GM12874 (cell line): ENCODE measurements around the gene CYRIA.

Experiments used
- TF ChIP-seq, protein P1 (sequence below): IDR thresholded peaks from 2 replicates; pipeline ENCODE4 v1.5.1; 2011; ENCODE audit warnings: low read depth, mild to moderate bottlenecking, control low read depth, low read length, moderate library complexity; ENCODE audit not compliant: insufficient read depth

The CYRIA gene

GRCh38 chr2:16661936-16662839 is 3.4 kb downstream of the CYRIA start:
- TF ChIP-seq, protein P1, sequence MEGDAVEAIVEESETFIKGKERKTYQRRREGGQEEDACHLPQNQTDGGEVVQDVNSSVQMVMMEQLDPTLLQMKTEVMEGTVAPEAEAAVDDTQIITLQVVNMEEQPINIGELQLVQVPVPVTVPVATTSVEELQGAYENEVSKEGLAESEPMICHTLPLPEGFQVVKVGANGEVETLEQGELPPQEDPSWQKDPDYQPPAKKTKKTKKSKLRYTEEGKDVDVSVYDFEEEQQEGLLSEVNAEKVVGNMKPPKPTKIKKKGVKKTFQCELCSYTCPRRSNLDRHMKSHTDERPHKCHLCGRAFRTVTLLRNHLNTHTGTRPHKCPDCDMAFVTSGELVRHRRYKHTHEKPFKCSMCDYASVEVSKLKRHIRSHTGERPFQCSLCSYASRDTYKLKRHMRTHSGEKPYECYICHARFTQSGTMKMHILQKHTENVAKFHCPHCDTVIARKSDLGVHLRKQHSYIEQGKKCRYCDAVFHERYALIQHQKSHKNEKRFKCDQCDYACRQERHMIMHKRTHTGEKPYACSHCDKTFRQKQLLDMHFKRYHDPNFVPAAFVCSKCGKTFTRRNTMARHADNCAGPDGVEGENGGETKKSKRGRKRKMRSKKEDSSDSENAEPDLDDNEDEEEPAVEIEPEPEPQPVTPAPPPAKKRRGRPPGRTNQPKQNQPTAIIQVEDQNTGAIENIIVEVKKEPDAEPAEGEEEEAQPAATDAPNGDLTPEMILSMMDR = no peak

GRCh38 chr2:16661526-16661925 is 4.1 kb downstream of the CYRIA start:
- TF ChIP-seq, protein P1 = no peak

- TF ChIP-seq, protein P1 = no peak
These were observed 5.1 kb downstream of the CYRIA start for GRCh38 chr2:16660556-16660955.

GRCh38 chr2:16660114-16660513 is 5.5 kb downstream of the CYRIA start:
- TF ChIP-seq, protein P1 = no peak

DNA sequence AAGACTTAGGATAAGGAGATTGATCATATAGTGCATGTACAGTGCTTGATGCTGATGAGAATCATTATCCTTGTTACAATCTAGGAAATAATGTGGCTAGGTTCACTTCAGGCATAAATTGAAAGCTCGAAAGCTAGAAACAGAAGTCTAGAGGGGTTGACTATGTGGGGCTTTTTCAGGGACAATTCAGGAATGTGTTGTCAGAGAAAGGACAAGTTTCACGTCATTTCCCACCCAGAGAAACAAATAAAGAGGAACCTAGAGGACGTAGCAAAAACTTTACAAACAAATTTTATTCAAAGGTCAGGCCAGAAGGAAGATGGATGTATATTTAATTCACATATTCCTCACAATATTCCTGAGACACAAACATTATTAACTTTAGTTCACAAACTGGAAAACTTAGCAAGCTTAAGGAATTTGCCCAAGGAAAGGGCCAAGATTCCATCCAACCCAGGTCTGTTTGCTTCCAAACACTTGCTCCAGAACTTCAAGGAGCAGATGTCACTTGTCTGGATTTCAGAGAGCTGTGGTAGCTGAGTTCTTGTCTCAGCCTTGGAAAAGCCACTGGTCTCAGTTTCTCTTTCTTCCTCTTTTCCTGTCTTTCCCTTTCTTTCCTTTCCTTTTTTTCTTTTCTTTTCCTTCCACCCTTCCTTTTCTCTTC is 7.4 kb downstream of the CYRIA start:
- TF ChIP-seq, protein P1 = no peak

- TF ChIP-seq, protein P1 = no peak
These were observed 8.0 kb downstream of the CYRIA start for GRCh38 chr2:16657671-16658070.

DNA sequence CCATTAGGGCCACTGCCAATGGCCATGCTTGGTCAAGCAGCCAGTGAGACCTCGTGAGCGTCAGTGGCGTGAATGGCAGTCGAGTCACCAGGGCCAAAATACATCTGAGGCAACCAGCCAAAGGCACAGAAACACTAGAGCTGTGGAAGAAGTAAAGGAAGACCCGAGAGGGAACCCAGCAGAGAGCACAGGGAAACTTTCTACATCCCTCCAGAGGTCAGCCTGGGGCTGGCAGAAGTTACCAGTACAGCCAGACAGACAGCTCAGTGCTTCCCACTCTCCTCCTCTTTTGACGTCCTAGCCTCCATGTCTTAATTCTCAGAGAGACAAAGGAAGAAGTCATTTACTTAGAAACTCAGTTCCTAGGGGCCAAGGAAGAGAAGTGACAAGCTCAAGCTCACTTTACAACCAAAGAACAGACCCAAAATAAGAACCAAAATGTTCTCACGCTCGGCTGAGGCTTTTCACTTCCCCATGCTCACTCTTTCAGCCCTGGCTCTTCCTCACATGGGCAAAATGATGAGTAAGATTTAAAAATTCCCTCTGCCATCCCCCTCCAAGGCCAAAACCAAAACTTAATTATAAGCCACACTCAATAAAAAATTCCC is 8.7 kb downstream of the CYRIA start:
- TF ChIP-seq, protein P1 = no peak
